ENCODE results near the gene CCDC92B.

The CCDC92B gene

GRCh38 chr17:2749784-2750181, 331 bp upstream of the CCDC92B start:
- TF ChIP-seq CTCF (conservative IDR thresholded peaks at IDR 0.05) = no peak
- H3K27ac ChIP-seq = peak overlapping the region; percentile 85

DNA sequence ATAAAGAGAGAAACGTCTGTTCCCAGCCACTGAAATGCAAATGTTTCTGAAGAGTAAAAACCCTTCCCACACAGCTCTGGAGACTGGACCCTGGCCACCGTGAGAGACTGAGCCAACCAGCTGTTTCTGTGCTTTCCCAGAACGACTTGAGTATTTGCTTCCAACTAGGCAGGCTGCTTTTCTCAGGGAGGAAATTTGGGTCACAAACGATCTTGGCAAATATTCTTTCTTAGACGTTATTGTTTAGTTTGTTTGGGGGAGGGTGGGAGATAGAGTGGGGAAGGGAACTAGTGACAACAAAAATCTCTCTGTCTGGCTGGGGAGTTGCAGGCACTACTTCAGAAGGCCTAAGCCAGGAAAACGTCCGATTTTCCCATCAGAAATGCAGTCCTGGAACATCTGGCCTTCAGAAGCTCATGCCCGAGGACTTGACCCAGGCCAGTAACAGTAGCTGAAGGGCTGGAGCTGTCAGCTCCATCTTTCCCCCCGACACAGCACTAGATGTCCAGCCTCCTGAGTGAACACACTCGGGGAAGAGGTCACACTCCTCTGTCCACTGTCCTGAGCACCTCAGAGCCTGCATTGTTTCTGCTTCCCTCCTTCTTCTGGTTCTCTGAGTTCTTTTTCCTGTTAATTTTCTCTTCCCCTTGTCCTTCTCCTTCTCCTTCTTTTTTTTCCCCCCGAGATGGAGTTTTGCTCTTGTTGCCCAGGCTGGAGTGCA, 4.0 kb downstream of the CCDC92B start:
- peak overlapping the region; percentile 41 for H3K27ac ChIP-seq
- no peak for TF ChIP-seq CTCF (conservative IDR thresholded peaks at IDR 0.05)

DNA sequence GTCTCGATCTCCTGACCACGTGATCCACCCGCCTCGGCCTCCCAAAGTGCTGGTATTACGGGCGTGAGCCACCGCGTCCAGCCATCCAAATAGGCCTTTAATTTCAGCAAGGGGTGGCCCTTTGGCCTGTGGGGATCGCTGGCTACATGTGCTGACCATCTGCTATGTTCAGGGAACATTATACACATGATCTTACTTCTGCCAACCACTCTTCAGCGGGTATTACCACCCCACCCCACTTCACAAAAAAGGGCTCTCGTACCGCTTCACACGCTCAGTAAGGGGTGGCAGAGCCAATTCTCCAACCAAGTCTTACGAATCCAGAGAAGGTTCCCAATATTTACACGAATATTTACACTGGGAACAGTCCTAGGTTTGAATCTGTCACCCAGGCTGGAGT, 11.8 kb downstream of the CCDC92B start:
- H3K27ac ChIP-seq = no peak overlapping the region
- no peak for TF ChIP-seq CTCF (conservative IDR thresholded peaks at IDR 0.05)

GRCh38 chr17:2736956-2737355, 12.5 kb downstream of the CCDC92B start:
- H3K27ac ChIP-seq = no peak overlapping the region
- no peak for TF ChIP-seq CTCF (conservative IDR thresholded peaks at IDR 0.05)

- no peak for TF ChIP-seq CTCF (conservative IDR thresholded peaks at IDR 0.05)
- H3K27ac ChIP-seq = no peak overlapping the region
These were observed 13.6 kb downstream of the CCDC92B start for GRCh38 chr17:2735896-2736295.

DNA sequence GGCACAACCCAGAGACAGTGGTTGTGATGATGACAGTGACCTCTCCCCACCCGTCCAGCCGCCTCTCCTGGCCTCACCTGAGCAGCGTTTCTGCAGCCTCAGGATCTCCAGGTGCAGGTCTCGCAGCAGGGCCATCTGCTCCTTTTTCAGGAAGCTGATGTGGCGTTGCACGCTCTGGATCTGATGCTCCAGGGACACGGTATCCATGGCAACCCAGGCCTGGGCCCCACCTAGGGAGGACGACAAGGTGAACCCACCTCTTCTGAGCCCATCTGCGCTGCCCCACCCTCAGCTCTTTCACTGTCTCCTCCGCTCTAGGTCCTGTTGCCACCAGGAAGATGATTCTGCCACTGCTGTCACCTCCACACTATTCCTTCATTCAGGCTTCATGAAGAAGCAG, 14.5 kb downstream of the CCDC92B start:
- no peak for TF ChIP-seq CTCF (conservative IDR thresholded peaks at IDR 0.05)
- H3K27ac ChIP-seq = no peak overlapping the region

GRCh38 chr17:2731807-2732206, 17.6 kb downstream of the CCDC92B start:
- no peak for TF ChIP-seq CTCF (conservative IDR thresholded peaks at IDR 0.05)
- no peak overlapping the region for H3K27ac ChIP-seq

Data from VCaP (cell line).